H1 (cell line): ENCODE results near the gene OGFOD2. TPM values are rescaled to one million over a fixed set of nuclear protein-coding genes. Genes with fewer than 3 reads are reported as not detected.

Source experiments
- CHD2 ChIP-seq: IDR thresholded peaks from 2 replicates; pipeline ENCODE4 v1.6.1; 2012; ENCODE audit warnings: low read length, improper control_type of control experiment
- CHD7 ChIP-seq: fragments of 300-600 bp; sonication (generic); IDR thresholded peaks from 2 replicates; pipeline ENCODE4 v1.7.1; 2012; ENCODE audit warnings: low read length, moderate library complexity, mild to moderate bottlenecking, inconsistent platforms; ENCODE audit not compliant: insufficient replicate concordance
- EZH2 ChIP-seq: fragments of 200-600 bp; sonication (generic); IDR thresholded peaks from 2 replicates; pipeline ENCODE4 v1.7.1; 2012; ENCODE audit warnings: low read depth, mild to moderate bottlenecking, moderate library complexity, low read length, inconsistent platforms; ENCODE audit not compliant: severe bottlenecking
- KDM1A ChIP-seq: fragments of 200-600, 300-600 bp; sonication (generic); IDR thresholded peaks from 2 replicates; pipeline ENCODE4 v1.7.1; 2016; ENCODE audit warnings: mild to moderate bottlenecking, low read length, borderline replicate concordance
- MAFK ChIP-seq: IDR thresholded peaks from 2 replicates; pipeline ENCODE4 v1.6.1; 2012; ENCODE audit warnings: low read depth, mild to moderate bottlenecking, improper control_type of control experiment, low read length
- NANOG ChIP-seq: IDR thresholded peaks from 2 replicates; pipeline ENCODE4 v1.6.1; 2011; ENCODE audit warnings: low read length, low read depth, mild to moderate bottlenecking, inconsistent platforms; ENCODE audit not compliant: insufficient read depth, poor library complexity, severe bottlenecking
- RXRA ChIP-seq: IDR thresholded peaks from 2 replicates; pipeline ENCODE4 v1.6.1; 2011; ENCODE audit warnings: low read depth, mild to moderate bottlenecking, low read length, moderate library complexity; ENCODE audit not compliant: insufficient read depth
- SAP30 ChIP-seq: fragments of 300-600 bp; sonication (generic); IDR thresholded peaks from 2 replicates; pipeline ENCODE4 v1.7.1; 2012; ENCODE audit warnings: low read length, moderate library complexity, mild to moderate bottlenecking, inconsistent platforms; ENCODE audit not compliant: insufficient read depth, insufficient replicate concordance
- SIRT6 ChIP-seq: IDR thresholded peaks from one replicate; pipeline ENCODE4 v1.7.1; 2012; ENCODE audit warnings: low read length, inconsistent platforms
- TAF7 ChIP-seq: optimal IDR thresholded peaks from 2 replicates; pipeline ENCODE3; 2011; ENCODE audit warnings: low read depth, mild to moderate bottlenecking, inconsistent platforms, low read length, moderate library complexity, borderline replicate concordance
- TCF12 ChIP-seq: IDR thresholded peaks from 2 replicates; pipeline ENCODE4 v1.6.1; 2011; ENCODE audit warnings: low read depth, mild to moderate bottlenecking, low read length
- YY1 ChIP-seq: IDR thresholded peaks from 2 replicates; pipeline ENCODE4 v1.6.1; 2011; ENCODE audit warnings: low read depth, mild to moderate bottlenecking, low read length
- polyA plus RNA-seq, 7 experiments: library from polyadenylated mRNA; depleted of rRNA in 3 of 7; stranded (reverse) in 5 of 7; unstranded in 2 of 7; fragments of >200 nt in 5 of 7; fragments of 200-250 nt in 2 of 7; gene quantifications; 1 replicate in 5 of 7; 2 replicates in 1 of 7; 4 replicates in 1 of 7; pipeline versions ENCODE4 v1.2.1 to v1.2.3, GENCODE V29; 2011 to 2013; ENCODE audit warnings: missing spikeins in 2 of 7, mixed read lengths in 2 of 7
- total RNA-seq: library from RNA; stranded (reverse); fragmentation: NEBNext Ultra II Directional; extraction: Animal tissue kit (Norgen Biotek cat#: 25700); gene quantifications from 2 replicates; pipeline ENCODE4 v1.2.1, GENCODE V29; 2021

The OGFOD2 gene
- total and polyA plus RNA-seq, 2 of the 8 experiments (the other 6 are each of a cell fraction or from before 2014, with no cell fraction given), result 17.3 to 20.3 TPM

- TF ChIP-seq CHD7 (no peak), YY1 (no peak), TAF7 (no peak), CHD2 (no peak), NANOG (no peak), MAFK (no peak), TCF12 (no peak), RXRA (no peak), EZH2 (no peak), SIRT6 (no peak), SAP30 (no peak), KDM1A (no peak)
These were observed 26.4 kb downstream of the OGFOD2 start (continued) for GRCh38 chr12:123001464-123001863.
